Measurements from ENCODE around the gene CCDC167.
"Not testable (repeated sequence)": the region's sequence is repeated elsewhere in the genome, so short reads cannot be mapped to it uniquely, and the experiment has no call there.

CCDC167 gene

GRCh38 chr6:37463110-37463509, 36.6 kb downstream of the CCDC167 start:
- DNase-seq (ENCODE audit: low read depth), result no peak

- no peak for DNase-seq (ENCODE audit: low read depth)
Measured at GRCh38 chr6:37460805-37461204, 38.9 kb downstream of the CCDC167 start.

GRCh38 chr6:37459981-37460800, 39.5 kb downstream of the CCDC167 start:
- no peak for DNase-seq (ENCODE audit: low read depth)

- no peak for DNase-seq (ENCODE audit: low read depth)
Measured at GRCh38 chr6:37456816-37457560, 42.7 kb downstream of the CCDC167 start.

GRCh38 chr6:37456126-37456525, 43.6 kb downstream of the CCDC167 start:
- no peak for DNase-seq (ENCODE audit: low read depth)

GRCh38 chr6:37454420-37455140, 45.1 kb downstream of the CCDC167 start:
- DNase-seq (ENCODE audit: low read depth), result no peak

GRCh38 chr6:37452522-37452921, 47.2 kb downstream of the CCDC167 start:
- DNase-seq (ENCODE audit: low read depth), result no peak

GRCh38 chr6:37451441-37452193, 48.1 kb downstream of the CCDC167 start:
- DNase-seq (ENCODE audit: low read depth), result no peak

- DNase-seq (ENCODE audit: low read depth), result no peak
Measured at GRCh38 chr6:37449984-37450383, 49.7 kb downstream of the CCDC167 start.

- not testable (repeated sequence) for DNase-seq (ENCODE audit: low read depth)
Measured at GRCh38 chr6:37443216-37443542, 56.5 kb downstream of the CCDC167 start.

GRCh38 chr6:37442416-37443215, 57.1 kb downstream of the CCDC167 start:
- DNase-seq (ENCODE audit: low read depth), result no peak

GRCh38 chr6:37441651-37442050, 58.0 kb downstream of the CCDC167 start:
- no peak for DNase-seq (ENCODE audit: low read depth)

- DNase-seq (ENCODE audit: low read depth), result no peak
Measured at GRCh38 chr6:37438930-37439329, 60.8 kb downstream of the CCDC167 start.

GRCh38 chr6:37435816-37436215, 63.9 kb downstream of the CCDC167 start:
- no peak for DNase-seq (ENCODE audit: low read depth)

GRCh38 chr6:37435373-37435772, 64.3 kb downstream of the CCDC167 start:
- no peak for DNase-seq (ENCODE audit: low read depth)

- peak; percentile 41 for DNase-seq (ENCODE audit: low read depth)
Measured at GRCh38 chr6:37433657-37434271, 65.9 kb downstream of the CCDC167 start.

Data from activated T-cell treated with anti-CD3 and anti-CD28 coated beads for 24 hours (primary cell).